Natural killer cell (primary cell): Measurements from ENCODE around the gene FYN. TPM values are rescaled to one million over a fixed set of nuclear protein-coding genes. Genes with fewer than 3 reads are reported as not detected.

Source experiments
- ATAC-seq, 3 donors: fragments of 150-1000 bp in 2 of 3; fragments of 200-7000 bp in 1 of 3; cut with Tn5 transposase; 1 replicate in 1 of 3; 2 replicates in 2 of 3; pipeline ENCODE4 v1.10.0; 2021; ENCODE audit warnings: mild to moderate bottlenecking in 2 of 3, moderate library complexity in 2 of 3
- DNase-seq, 2 donors: peaks; one replicate each; pipeline versions ENCODE4 v3.0.0 to v3.0.0-alpha.2; 2013 to 2021; ENCODE audit warnings: mixed read lengths in 1 of 2
- H3K27ac ChIP-seq: one replicate; pipeline ENCODE4 v1.5.1; 2013; ENCODE audit warnings: mild to moderate bottlenecking, low read length
- H3K27me3 ChIP-seq: one replicate; pipeline ENCODE4 v1.6.1; 2013; ENCODE audit warnings: low read length; ENCODE audit not compliant: control insufficient read depth, insufficient read depth
- H3K36me3 ChIP-seq: one replicate; pipeline ENCODE4 v1.6.1; 2013; ENCODE audit warnings: low read length; ENCODE audit not compliant: control insufficient read depth, insufficient read depth
- H3K4me1 ChIP-seq: one replicate; pipeline ENCODE4 v1.6.1; 2013; ENCODE audit warnings: low read length; ENCODE audit not compliant: control insufficient read depth, insufficient read depth
- H3K4me3 ChIP-seq: one replicate; pipeline ENCODE4 v1.5.1; 2013; ENCODE audit warnings: low read length
- H3K9me3 ChIP-seq: one replicate; pipeline ENCODE4 v1.6.1; 2013; ENCODE audit warnings: low read length; ENCODE audit not compliant: control insufficient read depth, insufficient read depth
- H3K27ac Mint-ChIP-seq, 2 donors: one replicate each; pipeline ENCODE4 v1.8.0; 2022; ENCODE audit warnings: mild to moderate bottlenecking in 2 of 2, mixed read lengths in 2 of 2, moderate library complexity in 1 of 2
- H3K27me3 Mint-ChIP-seq, 2 donors: one replicate each; pipeline ENCODE4 v1.8.0; 2022; ENCODE audit warnings: low read depth in 2 of 2, mixed read lengths in 2 of 2
- H3K36me3 Mint-ChIP-seq: one replicate; pipeline ENCODE4 v1.8.0; 2022; ENCODE audit warnings: mixed read lengths
- H3K4me1 Mint-ChIP-seq, 2 donors: one replicate each; pipeline ENCODE4 v1.8.0; 2022; ENCODE audit warnings: mixed read lengths in 2 of 2
- H3K4me3 Mint-ChIP-seq: one replicate; pipeline ENCODE4 v1.8.0; 2022; ENCODE audit warnings: mild to moderate bottlenecking, moderate library complexity, mixed read lengths
- H3K9me3 Mint-ChIP-seq, 2 donors: one replicate each; pipeline ENCODE4 v1.8.0; 2022; ENCODE audit warnings: mixed read lengths in 2 of 2
- CTCF ChIP-seq: fragments of 200-600 bp; IDR thresholded peaks from one replicate; pipeline ENCODE4 v1.8.0; 2022; ENCODE audit warnings: antibody characterized with exemption
- WGBS: methylation state at CpG from one replicate; pipeline ENCODE4 v1.1.7; 2013; ENCODE audit warnings: missing lambda C conversion rate; ENCODE audit not compliant: insufficient coverage; 5-methylcytosine and 5-hydroxymethylcytosine counted together
- intact Hi-C: fragments of 100-400 bp; cut with micrococcal nuclease; formaldehyde crosslinking; loops from one replicate; pipeline ENCODE4 v1.14.2; 2022
- total RNA-seq, 4 donors: library from RNA; stranded (reverse); fragments of 120-200 nt in 1 of 4; gene quantifications; one replicate each; pipeline versions ENCODE4 v1.2.3 to v1.2.4, GENCODE V29; 2013 to 2022

The FYN gene
- total RNA-seq, 3 donors from 2014 or later (not counting 1 experiment from before 2014, with no cell fraction given): 616 to 757 (median 713) TPM

GRCh38 chr6:111747829-111748228, 125.4 kb downstream of the FYN start:
- ATAC-seq (no peak), DNase-seq (no peak)
- Mint-ChIP-seq H3K9me3 (no peaks in the 10 kb centered on the region), H3K36me3 (no peaks in the 10 kb centered on the region), H3K4me1 (peaks cover 92 to 95% of the 10 kb centered on the region in 2 donors), H3K27ac (peak overlapping the region; percentile 92 to 100), H3K27me3 (no peaks in the 10 kb centered on the region), H3K4me3 (peak overlapping the region; percentile 79)
- Histone ChIP-seq H3K9me3 (no peaks in the 10 kb centered on the region), H3K36me3 (peaks cover 18% of the 10 kb centered on the region), H3K4me3 (no peak overlapping the region), H3K4me1 (peaks cover 66% of the 10 kb centered on the region), H3K27me3 (no peaks in the 10 kb centered on the region), H3K27ac (peak overlapping the region; percentile 86)
- 96% methylated on average over 2 of the region's 5 CpGs for WGBS
- intact Hi-C loops: loop anchor here (1.0 kb wide), 1 partner anchor 16 kb away; no protein-coding TSS in a partner anchor
- TF ChIP-seq CTCF: no peak

- no peaks in the 10 kb centered on the region for H3K27me3 Mint-ChIP-seq
- no peak for TF ChIP-seq CTCF
- ATAC-seq (peak; percentile 52 to 69 (median 65)), DNase-seq (peak in 1 of 2 donors; percentile 70)
- Histone ChIP-seq H3K27me3 (no peaks in the 10 kb centered on the region), H3K27ac (peak overlapping the region; percentile 86), H3K4me3 (no peak overlapping the region), H3K36me3 (peaks cover 14% of the 10 kb centered on the region), H3K4me1 (peaks cover 66% of the 10 kb centered on the region), H3K9me3 (no peaks in the 10 kb centered on the region)
- H3K9me3 Mint-ChIP-seq: no peaks in the 10 kb centered on the region
- peak overlapping the region; percentile 79 for H3K4me3 Mint-ChIP-seq
- peak overlapping the region; percentile 92 to 100 for H3K27ac Mint-ChIP-seq
- intact Hi-C loops: loop anchor here (1.0 kb wide), 1 partner anchor 15 kb away; no protein-coding TSS in a partner anchor
- no peaks in the 10 kb centered on the region for H3K36me3 Mint-ChIP-seq
- peaks cover 92 to 95% of the 10 kb centered on the region in 2 donors for H3K4me1 Mint-ChIP-seq
- 71% methylated on average over 6 of the region's 6 CpGs for WGBS
Measured at GRCh38 chr6:111747396-111747795, 125.9 kb downstream of the FYN start.

GRCh38 chr6:111746983-111747382, 126.3 kb downstream of the FYN start:
- H3K9me3 Mint-ChIP-seq: no peaks in the 10 kb centered on the region
- intact Hi-C loops: loop anchor here (1.0 kb wide), 1 partner anchor 15 kb away; no protein-coding TSS in a partner anchor
- DNase-seq (no peak), ATAC-seq (peak; percentile 8 to 63 (median 18))
- Histone ChIP-seq H3K27ac (peak overlapping the region; percentile 86), H3K4me1 (peaks cover 64% of the 10 kb centered on the region), H3K27me3 (no peaks in the 10 kb centered on the region), H3K36me3 (peaks cover 10% of the 10 kb centered on the region), H3K4me3 (no peak overlapping the region), H3K9me3 (no peaks in the 10 kb centered on the region)
- H3K4me3 Mint-ChIP-seq: peak overlapping the region; percentile 79
- peak overlapping the region; percentile 92 to 100 for H3K27ac Mint-ChIP-seq
- peaks cover 92 to 95% of the 10 kb centered on the region in 2 donors for H3K4me1 Mint-ChIP-seq
- H3K36me3 Mint-ChIP-seq: no peaks in the 10 kb centered on the region
- TF ChIP-seq CTCF: no peak
- H3K27me3 Mint-ChIP-seq: no peaks in the 10 kb centered on the region

GRCh38 chr6:111745636-111746035, 127.6 kb downstream of the FYN start:
- H3K4me1 ChIP-seq: peaks cover 63% of the 10 kb centered on the region
- peak overlapping the region; percentile 58 for H3K4me3 Mint-ChIP-seq
- no peaks in the 10 kb centered on the region for H3K27me3 ChIP-seq
- no peaks in the 10 kb centered on the region for H3K9me3 ChIP-seq
- H3K36me3 Mint-ChIP-seq: no peaks in the 10 kb centered on the region
- H3K4me3 ChIP-seq: no peak overlapping the region
- intact Hi-C loops: no loop called here
- H3K27me3 Mint-ChIP-seq: no peaks in the 10 kb centered on the region
- peak overlapping the region; percentile 86 for H3K27ac ChIP-seq
- peak overlapping the region; percentile 92 to 100 for H3K27ac Mint-ChIP-seq
- no peak for TF ChIP-seq CTCF
- DNase-seq: no peak
- H3K36me3 ChIP-seq: peaks cover 9% of the 10 kb centered on the region
- no peaks in the 10 kb centered on the region for H3K9me3 Mint-ChIP-seq
- H3K4me1 Mint-ChIP-seq: peaks cover 92 to 95% of the 10 kb centered on the region in 2 donors
- 22% methylated on average over 1 of the region's 1 CpG for WGBS
- ATAC-seq: no peak
